ENCODE results near the gene GANC.

The GANC gene

DNA sequence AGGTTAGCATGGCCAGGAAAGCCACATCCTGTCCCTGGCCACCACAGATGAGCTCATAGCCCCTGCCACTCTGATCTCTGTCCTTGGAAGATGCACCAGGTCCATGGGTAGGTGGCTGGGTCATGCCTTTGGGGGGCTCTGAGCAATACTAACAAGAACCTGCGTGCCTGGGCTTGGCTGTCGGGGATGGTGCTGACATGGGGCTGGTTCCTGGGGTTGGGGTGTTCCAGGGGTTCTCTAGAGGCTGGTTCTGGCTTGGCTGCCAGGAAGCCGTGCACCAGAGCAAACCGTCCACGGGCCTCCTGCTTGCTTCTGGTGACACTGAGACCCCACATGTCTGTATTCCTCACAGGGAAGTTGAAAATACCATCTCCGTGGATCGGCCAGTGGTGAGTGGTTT is 130.4 kb downstream of the GANC start:
- TF ChIP-seq, protein P1, sequence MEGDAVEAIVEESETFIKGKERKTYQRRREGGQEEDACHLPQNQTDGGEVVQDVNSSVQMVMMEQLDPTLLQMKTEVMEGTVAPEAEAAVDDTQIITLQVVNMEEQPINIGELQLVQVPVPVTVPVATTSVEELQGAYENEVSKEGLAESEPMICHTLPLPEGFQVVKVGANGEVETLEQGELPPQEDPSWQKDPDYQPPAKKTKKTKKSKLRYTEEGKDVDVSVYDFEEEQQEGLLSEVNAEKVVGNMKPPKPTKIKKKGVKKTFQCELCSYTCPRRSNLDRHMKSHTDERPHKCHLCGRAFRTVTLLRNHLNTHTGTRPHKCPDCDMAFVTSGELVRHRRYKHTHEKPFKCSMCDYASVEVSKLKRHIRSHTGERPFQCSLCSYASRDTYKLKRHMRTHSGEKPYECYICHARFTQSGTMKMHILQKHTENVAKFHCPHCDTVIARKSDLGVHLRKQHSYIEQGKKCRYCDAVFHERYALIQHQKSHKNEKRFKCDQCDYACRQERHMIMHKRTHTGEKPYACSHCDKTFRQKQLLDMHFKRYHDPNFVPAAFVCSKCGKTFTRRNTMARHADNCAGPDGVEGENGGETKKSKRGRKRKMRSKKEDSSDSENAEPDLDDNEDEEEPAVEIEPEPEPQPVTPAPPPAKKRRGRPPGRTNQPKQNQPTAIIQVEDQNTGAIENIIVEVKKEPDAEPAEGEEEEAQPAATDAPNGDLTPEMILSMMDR (IDR thresholded peaks at IDR 0.05; ENCODE audit: low read depth, low read length) = no peak
- H3K27me3 ChIP-seq = no peaks in the 10 kb centered on the region
- no peak for DNase-seq
- no peaks in the 10 kb centered on the region for H3K9me3 ChIP-seq
- H3K36me3 ChIP-seq = no peaks in the 10 kb centered on the region
- no peak overlapping the region for H3K4me3 ChIP-seq (ENCODE audit: low read depth, low read length)
- H3K4me1 ChIP-seq = no peaks in the 10 kb centered on the region

DNA sequence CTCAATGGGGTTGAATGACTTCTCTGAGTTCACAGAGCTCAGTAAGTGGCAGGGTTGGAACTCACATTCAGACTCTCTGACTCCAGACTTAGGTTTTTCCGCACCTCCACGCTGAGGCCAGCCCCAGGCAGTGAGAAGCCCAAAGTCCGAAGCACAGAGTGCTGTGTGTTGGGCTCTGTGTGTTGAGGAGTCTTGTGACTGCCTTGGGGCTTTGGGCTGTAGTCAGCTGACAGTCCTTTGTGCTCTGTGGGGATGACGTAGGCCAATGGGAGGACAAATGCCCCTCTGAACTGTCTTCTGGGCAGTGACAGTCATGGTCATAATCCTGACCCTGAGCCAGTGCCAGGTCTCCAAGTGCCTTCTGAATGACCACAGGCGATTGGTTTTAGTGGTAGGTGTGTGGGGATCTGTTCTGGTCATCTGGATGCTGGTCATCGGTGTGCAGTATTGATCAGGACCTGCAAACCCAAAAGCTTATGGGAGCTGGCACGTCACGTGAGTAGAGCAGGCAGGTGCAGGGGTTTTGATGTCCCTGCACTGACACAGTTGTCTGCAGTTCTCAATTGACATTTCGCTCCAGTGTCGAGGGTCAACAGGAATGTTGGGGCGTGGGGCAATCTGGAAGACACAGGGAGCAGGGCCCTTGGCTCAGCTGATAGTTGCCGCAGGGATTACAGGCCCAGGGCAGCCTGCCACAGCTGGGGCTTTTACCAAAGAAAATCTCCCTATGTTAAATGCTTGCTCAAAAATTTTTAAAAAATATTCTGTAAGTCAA is 131.6 kb downstream of the GANC start:
- Histone ChIP-seq H3K4me1 (no peaks in the 10 kb centered on the region), H3K36me3 (no peaks in the 10 kb centered on the region), H3K4me3 (ENCODE audit: low read depth, low read length) (no peak overlapping the region), H3K9me3 (no peaks in the 10 kb centered on the region), H3K27me3 (no peaks in the 10 kb centered on the region)
- DNase-seq = no peak
- TF ChIP-seq, protein P1 (IDR thresholded peaks at IDR 0.05; ENCODE audit: low read depth, low read length) = no peak

DNA sequence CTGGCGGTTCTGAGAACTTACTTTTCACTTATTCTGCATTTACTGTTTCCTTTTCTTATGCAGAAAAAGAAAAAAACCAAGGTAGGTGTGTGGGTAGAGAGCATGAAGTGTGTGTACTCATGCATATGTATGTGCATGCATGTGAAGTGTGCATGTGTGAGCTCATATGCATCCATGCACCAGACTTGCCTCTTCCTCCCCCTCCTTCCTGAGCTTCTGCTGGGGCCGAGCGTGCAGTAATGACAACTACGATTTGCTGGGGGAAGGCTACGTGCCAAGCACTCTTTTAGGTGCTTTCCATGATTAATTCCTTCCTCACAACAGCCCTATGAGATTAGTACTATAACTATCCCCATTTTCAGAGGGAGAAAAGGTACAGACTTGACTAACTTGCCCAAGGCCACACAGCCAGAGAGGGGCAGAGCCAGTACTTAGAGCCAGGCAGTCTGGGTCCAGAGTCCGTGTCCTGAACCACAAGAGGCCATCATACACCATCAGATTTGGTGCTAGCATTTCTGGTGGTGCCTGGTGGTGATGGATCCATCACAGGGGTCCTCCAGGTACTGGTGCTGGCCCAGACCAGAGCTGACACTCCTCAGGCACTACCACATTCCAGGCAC is 133.0 kb downstream of the GANC start:
- Histone ChIP-seq H3K4me1 (no peaks in the 10 kb centered on the region), H3K4me3 (ENCODE audit: low read depth, low read length) (no peak overlapping the region), H3K36me3 (no peaks in the 10 kb centered on the region), H3K27me3 (no peaks in the 10 kb centered on the region), H3K9me3 (no peaks in the 10 kb centered on the region)
- no peak for DNase-seq
- TF ChIP-seq, protein P1 (IDR thresholded peaks at IDR 0.05; ENCODE audit: low read depth, low read length) = no peak

Data from BE2C (cell line).